Measurements from ENCODE around the gene RCE1.

GRCh38 chr11:66850235-66850587 is 7.0 kb downstream of the RCE1 start:
- TF ChIP-seq, protein P1, sequence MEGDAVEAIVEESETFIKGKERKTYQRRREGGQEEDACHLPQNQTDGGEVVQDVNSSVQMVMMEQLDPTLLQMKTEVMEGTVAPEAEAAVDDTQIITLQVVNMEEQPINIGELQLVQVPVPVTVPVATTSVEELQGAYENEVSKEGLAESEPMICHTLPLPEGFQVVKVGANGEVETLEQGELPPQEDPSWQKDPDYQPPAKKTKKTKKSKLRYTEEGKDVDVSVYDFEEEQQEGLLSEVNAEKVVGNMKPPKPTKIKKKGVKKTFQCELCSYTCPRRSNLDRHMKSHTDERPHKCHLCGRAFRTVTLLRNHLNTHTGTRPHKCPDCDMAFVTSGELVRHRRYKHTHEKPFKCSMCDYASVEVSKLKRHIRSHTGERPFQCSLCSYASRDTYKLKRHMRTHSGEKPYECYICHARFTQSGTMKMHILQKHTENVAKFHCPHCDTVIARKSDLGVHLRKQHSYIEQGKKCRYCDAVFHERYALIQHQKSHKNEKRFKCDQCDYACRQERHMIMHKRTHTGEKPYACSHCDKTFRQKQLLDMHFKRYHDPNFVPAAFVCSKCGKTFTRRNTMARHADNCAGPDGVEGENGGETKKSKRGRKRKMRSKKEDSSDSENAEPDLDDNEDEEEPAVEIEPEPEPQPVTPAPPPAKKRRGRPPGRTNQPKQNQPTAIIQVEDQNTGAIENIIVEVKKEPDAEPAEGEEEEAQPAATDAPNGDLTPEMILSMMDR (IDR thresholded peaks at IDR 0.05; ENCODE audit: borderline replicate concordance, extremely low read depth, low read length, poor library complexity, severe bottlenecking), result no peak
- no peak for TF ChIP-seq EZH2 (IDR thresholded peaks at IDR 0.05; ENCODE audit: borderline replicate concordance, low read depth, low read length, severe bottlenecking)

Data from DND-41 (cell line).